TTC549 (cell line): ENCODE data around the gene GJD3.
"Not testable (repeated sequence)": the region's sequence is repeated elsewhere in the genome, so short reads cannot be mapped to it uniquely, and the experiment has no call there.

Experiments
- FAIRE-seq: peaks from 2 replicates; lab custom pipeline; 2012; peaks lifted over from hg19 to GRCh38; lab: Jason Lieb, UNC

Gene GJD3

GRCh38 chr17:40367728-40368127, 3.2 kb upstream of the GJD3 start:
- not testable (repeated sequence) for FAIRE-seq

DNA sequence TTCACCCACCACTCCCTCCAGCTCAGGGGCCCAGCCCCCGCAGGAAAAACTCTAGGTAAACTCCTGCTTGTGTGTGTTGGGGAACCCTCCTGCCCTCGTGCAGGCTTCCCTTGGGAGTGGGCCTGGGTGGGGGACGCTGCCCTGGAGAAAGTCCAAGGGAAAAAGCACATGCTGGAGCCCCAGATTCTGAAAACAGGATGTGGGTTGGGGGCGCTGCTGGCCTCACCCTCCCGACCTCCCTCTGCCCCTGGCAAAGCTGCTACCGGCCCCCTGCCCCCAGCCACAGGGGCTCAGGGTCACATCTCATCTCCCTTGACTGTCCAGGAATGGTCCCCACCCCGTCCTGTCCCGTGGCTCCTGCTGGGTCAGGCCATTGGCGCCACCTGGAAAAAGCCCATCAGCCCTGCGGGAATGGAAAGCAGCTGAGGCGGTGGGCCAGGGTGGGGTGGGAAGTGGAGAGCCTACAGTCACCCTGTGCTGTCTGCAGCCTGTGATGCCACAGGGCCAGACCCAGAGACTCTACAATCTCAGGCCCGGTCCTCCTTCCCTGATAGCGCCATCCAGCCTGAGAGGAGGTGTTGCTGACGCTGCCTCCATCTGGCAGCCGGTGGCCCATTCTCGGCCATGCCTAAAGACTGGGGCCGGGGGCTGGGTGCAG, 2.5 kb upstream of the GJD3 start:
- FAIRE-seq: no peak

GRCh38 chr17:40366076-40366860, 1.7 kb upstream of the GJD3 start:
- no peak for FAIRE-seq

DNA sequence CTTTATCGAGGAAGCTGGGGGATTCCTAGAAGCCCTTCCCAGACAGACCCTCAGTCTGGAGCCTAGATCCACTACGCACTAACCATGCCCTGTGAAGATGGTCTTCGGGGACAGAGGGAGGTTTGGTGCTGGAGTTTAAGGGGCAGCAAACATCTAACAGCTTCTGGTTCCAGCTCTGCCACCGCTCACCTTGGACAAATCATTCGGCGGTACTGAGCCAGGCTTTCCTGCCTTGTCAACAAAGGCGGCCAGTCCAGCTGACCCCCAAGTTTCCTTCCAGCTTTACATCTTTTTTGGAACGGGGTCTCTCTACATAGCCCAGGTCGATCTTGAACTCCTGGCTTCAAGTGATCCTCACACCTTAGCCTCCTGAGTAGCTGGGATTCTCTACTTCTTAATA, 369 bp upstream of the GJD3 start:
- FAIRE-seq: no peak

- FAIRE-seq: no peak
These were observed 1.3 kb downstream of the GJD3 start for GRCh38 chr17:40363111-40363827.

- FAIRE-seq: no peak
These were observed 1.8 kb downstream of the GJD3 start for GRCh38 chr17:40362696-40363110.

GRCh38 chr17:40361925-40362695, 2.4 kb downstream of the GJD3 start:
- FAIRE-seq: no peak

- FAIRE-seq: no peak
These were observed 3.2 kb downstream of the GJD3 start for GRCh38 chr17:40361063-40361924.

GRCh38 chr17:40360091-40360490, 4.4 kb downstream of the GJD3 start:
- no peak for FAIRE-seq

DNA sequence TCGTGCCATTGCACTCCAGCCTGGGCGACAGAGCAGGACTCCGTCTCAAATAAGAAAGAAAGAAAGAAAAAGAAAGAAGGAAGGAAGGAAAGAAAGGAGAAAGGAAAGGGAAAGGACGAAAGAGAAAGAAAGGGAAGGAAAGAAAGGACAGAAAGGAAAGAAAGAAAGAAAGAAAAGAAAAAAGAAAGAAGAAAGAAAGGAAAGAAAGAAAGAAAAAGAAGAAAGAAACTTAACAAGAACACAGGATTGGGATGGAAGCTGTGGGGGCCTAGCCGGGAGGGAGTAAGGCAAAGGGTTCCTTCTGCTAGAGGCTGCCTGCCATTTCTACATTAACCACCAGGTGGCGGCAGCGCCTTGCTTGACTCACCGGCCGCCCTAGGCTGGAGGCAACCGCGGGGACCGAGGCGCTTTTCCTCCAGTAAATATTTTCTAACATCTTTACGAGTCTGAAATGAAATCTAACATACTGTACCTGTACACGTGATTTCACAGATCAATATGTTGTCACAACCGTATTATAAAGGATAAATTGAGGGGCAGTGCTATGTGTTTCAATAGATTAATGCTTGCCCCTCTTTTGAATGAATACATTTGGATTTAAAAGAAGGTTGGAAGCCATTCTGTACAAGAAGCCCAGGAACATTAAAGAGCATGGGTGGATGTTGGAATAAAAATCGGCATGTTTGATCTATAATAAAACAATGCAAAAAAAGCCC, 6.1 kb downstream of the GJD3 start:
- FAIRE-seq: peak; percentile 92

- FAIRE-seq: no peak
These were observed 7.3 kb downstream of the GJD3 start for GRCh38 chr17:40356990-40357881.

DNA sequence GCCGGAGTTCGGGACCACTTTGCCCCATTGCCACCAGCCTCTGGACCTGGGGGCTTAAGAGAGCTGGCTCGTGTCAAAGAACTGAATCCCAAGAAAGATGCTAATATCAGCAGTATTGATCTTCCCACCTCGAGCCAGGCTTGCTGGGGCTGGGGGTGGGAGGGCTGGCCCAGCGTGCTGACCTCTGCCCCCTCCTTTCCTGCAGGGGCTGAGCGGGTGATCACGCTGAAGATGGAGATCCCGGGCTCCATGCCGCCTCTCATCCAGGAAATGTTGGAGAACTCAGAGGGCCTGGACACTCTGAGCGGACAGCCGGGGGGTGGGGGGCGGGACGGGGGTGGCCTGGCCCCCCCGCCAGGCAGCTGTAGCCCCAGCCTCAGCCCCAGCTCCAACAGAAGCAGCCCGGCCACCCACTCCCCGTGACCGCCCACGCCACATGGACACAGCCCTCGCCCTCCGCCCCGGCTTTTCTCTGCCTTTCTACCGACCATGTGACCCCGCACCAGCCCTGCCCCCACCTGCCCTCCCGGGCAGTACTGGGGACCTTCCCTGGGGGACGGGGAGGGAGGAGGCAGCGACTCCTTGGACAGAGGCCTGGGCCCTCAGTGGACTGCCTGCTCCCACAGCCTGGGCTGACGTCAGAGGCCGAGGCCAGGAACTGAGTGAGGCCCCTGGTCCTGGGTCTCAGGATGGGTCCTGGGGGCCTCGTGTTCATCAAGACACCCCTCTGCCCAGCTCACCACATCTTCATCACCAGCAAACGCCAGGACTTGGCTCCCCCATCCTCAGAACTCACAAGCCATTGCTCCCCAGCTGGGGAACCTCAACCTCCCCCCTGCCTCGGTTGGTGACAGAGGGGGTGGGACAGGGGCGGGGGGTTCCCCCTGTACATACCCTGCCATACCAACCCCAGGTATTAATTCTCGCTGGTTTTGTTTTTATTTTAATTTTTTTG, 8.5 kb downstream of the GJD3 start:
- no peak for FAIRE-seq

DNA sequence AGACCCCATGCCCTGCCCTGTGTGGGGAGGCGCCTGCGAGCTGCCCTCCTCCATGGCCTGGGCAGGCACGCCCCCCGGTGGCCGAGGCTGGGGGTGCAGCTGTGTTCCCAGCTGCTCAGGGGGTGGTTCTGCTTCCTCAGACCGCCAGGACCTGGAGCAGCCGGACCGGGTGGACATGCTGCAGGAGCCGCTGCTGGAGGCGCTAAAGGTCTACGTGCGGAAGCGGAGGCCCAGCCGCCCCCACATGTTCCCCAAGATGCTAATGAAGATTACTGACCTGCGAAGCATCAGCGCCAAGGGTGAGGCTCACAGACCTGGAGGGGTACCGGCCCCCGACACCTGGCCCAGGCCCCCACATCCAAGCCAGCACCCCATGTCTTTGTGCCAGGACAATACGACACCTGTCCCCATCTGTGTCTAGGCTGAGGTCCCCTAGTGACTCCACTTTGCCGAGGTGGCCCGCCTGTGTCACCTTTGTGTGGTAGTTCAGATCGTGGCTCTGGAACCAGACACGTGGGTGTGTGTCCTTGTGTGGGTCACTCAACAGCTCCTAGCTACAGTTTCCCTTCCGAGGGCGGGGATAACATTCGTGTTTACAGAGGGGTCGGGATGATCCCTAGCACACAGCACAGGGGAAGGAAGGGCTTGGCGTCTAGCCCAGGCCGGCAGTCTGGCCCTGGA, 9.3 kb downstream of the GJD3 start:
- FAIRE-seq: no peak

- no peak for FAIRE-seq
These were observed 10.1 kb downstream of the GJD3 start for GRCh38 chr17:40354221-40355122.

- no peak for FAIRE-seq
These were observed 11.7 kb downstream of the GJD3 start for GRCh38 chr17:40352779-40353394.

DNA sequence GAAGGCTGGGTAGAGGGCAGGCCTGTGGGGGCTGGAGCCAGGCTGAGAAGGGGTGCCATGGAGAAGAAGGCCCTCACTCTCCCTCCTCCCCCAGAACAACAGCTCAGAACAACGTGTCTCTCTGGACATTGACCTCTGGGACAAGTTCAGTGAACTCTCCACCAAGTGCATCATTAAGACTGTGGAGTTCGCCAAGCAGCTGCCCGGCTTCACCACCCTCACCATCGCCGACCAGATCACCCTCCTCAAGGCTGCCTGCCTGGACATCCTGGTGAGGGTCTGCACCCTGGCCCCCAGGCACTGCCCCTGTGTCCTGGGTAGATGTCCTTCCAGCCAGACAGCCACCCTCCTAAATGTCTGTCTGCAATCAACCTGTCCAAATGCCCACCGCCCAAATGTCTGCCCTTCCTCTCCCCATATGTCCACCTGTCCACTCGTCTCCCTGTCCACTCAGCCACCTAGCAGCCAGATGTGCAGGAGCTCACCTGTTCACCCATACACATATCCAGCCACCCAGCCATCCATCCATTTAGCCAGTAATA, 12.2 kb downstream of the GJD3 start:
- FAIRE-seq: no peak
